Measurements from ENCODE around the gene PRKAR2B.
"Not testable (repeated sequence)": the region's sequence is repeated elsewhere in the genome, so short reads cannot be mapped to it uniquely, and the experiment has no call there.

Gene PRKAR2B

DNA sequence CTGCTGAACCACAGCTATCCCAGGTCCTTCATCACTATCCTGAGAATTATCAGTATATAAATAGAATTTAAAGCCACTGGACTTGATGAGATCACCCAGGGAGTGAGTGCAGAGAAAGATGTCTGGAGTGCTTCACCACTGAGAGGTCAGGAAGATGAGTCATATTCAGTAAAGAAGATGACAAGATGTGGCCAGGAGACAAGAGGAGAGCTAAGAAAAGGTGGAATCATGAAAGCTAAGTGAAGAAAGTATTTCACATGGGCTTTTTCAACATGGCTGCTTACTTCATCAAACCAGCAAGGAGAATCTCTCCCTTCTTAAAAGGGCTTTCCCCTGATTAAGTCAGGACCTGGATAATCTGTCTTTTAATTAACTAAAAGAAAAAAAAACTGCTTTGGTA is 9.1 kb upstream of the PRKAR2B start:
- FAIRE-seq (no peak), DNase-seq (ENCODE audit: insufficient read length, low spot score) (no peak)
- TF ChIP-seq, protein P1, sequence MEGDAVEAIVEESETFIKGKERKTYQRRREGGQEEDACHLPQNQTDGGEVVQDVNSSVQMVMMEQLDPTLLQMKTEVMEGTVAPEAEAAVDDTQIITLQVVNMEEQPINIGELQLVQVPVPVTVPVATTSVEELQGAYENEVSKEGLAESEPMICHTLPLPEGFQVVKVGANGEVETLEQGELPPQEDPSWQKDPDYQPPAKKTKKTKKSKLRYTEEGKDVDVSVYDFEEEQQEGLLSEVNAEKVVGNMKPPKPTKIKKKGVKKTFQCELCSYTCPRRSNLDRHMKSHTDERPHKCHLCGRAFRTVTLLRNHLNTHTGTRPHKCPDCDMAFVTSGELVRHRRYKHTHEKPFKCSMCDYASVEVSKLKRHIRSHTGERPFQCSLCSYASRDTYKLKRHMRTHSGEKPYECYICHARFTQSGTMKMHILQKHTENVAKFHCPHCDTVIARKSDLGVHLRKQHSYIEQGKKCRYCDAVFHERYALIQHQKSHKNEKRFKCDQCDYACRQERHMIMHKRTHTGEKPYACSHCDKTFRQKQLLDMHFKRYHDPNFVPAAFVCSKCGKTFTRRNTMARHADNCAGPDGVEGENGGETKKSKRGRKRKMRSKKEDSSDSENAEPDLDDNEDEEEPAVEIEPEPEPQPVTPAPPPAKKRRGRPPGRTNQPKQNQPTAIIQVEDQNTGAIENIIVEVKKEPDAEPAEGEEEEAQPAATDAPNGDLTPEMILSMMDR (IDR thresholded peaks at IDR 0.05; ENCODE audit: insufficient read depth, missing control alignments) = no peak

DNA sequence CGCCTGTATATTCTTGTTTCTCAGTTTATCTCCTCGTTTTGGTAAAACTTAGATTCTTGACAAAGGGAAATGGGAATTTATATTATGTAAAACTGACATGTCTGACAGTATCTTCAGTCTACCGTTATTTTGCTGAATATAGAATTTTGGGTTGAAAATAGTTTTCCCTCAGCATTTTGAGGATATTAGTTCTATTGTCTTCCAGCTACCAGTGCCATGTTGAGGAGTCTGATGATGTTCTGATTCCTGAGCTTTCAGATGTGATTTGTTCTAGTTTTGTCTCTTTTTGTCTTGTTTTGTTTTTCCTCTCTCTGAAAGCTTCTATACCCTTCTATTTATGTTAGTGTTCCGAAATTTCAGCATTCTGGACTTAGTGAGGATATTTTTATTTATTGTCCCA is 8.0 kb upstream of the PRKAR2B start:
- TF ChIP-seq, protein P1 (IDR thresholded peaks at IDR 0.05; ENCODE audit: insufficient read depth, missing control alignments) = no peak
- DNase-seq (ENCODE audit: insufficient read length, low spot score) = no peak
- no peak for FAIRE-seq

DNA sequence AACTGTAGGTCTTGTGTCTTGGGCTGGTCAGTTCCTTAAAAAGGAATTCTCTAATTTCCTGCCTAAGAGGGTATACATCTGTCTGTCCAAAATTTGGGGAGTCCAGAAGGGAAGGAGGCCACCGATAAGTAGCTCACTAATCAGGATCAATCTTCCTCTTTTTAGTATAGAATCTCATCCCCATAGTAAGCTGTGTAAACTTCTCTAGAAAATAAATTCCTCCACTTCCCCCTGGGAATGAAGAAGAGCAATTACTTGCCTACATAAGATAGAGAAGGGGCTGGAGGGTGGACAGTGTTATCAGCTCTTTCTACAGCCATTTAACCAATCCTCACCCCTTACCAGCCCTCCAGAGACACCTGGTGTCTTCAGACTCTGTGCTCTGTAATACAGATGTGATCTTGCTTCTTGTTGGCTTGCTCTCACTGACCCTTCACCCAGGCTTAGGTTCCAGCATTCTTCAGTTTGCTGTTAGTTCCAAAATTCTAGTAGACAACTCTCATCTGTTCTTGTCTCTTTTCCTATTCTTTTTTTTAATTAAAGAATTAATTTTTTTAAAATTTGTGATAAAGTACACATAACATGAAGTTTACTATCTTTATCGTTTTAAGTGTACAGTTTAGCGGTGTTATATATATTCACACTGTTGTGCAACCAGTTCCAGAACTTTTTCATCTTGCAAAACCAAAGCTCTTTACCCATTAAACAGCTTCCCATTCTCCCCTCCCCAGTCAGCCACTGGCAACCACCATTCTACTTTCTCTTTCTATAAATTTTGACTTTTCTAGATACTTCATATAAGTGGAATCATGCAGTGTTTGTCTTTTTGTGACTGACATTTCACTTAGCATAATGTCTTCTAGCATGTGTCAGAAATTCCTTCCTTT is 6.5 kb upstream of the PRKAR2B start:
- no peak for DNase-seq (ENCODE audit: insufficient read length, low spot score)
- TF ChIP-seq, protein P1 (IDR thresholded peaks at IDR 0.05; ENCODE audit: insufficient read depth, missing control alignments) = no peak
- no peak for FAIRE-seq

DNA sequence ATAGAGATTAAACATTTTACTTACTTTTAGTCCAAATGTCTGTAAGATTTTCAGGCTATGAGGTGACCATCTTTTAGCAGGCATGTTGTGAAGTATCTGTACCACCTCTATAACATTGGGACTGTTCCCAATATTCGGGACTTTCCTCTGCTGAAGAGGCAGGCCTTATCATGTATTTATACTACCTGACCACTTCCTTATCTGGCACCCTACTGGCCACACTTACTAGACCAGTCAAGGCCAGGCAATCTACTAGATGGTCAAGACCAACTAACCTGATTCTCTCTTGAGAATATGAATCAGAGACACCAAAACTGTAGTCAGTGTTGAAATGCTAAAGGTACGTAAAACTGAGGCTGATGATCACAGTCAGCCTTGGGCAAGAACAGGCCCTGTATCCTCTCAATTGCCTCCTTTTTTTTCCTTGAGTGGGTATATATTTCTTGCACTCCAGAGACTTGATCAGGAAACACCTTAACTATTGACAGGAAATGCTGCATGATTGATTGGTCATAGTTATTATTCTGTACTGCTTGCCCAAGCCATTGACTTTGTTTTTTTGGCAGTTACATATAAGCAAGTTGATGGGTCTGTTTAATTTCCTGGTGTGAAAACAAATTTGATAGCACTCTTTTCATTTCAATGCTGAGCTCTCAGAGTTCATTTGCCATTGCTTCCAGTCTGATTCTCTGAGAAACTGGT is 5.2 kb upstream of the PRKAR2B start:
- DNase-seq (ENCODE audit: insufficient read length, low spot score) (no peak), FAIRE-seq (no peak)
- TF ChIP-seq, protein P1 (IDR thresholded peaks at IDR 0.05; ENCODE audit: insufficient read depth, missing control alignments) = no peak

- TF ChIP-seq, protein P1 (IDR thresholded peaks at IDR 0.05; ENCODE audit: insufficient read depth, missing control alignments) = no peak
- no peak for DNase-seq (ENCODE audit: insufficient read length, low spot score)
- no peak for FAIRE-seq
Measured at GRCh38 chr7:107041097-107041496, 3.4 kb upstream of the PRKAR2B start.

- FAIRE-seq; DNase-seq (ENCODE audit: insufficient read length, low spot score): not testable (repeated sequence)
Measured at GRCh38 chr7:107041764-107042163, 2.7 kb upstream of the PRKAR2B start.

GRCh38 chr7:107042326-107042910 is 2.1 kb upstream of the PRKAR2B start:
- not testable (repeated sequence) for FAIRE-seq; DNase-seq (ENCODE audit: insufficient read length, low spot score)

GRCh38 chr7:107043491-107043890 is 1.0 kb upstream of the PRKAR2B start:
- DNase-seq (ENCODE audit: insufficient read length, low spot score) = no peak
- FAIRE-seq = no peak
- TF ChIP-seq, protein P1 (IDR thresholded peaks at IDR 0.05; ENCODE audit: insufficient read depth, missing control alignments) = no peak

Data from D721Med (cell line).